Esophagus muscularis mucosa (tissue), 4 donors: ENCODE measurements around the gene USP47. TPM values are rescaled to one million over a fixed set of nuclear protein-coding genes. Genes with fewer than 3 reads are reported as not detected.

Source experiments
- DNase-seq: peaks from one replicate; pipeline ENCODE4 v3.0.0-alpha.2; 2017; ENCODE audit errors: extremely low spot score
- H3K27ac ChIP-seq, 4 donors: fragments of 200-600 bp; sonication (generic); replicated peaks in 1 of 4; 1 replicate in 3 of 4; 2 replicates in 1 of 4; pipeline ENCODE4 v1.5.1; 2016 to 2019; ENCODE audit warnings: mild to moderate bottlenecking in 1 of 4
- H3K27me3 ChIP-seq, 4 donors: fragments of 200-600 bp; sonication (generic); one replicate each; pipeline versions ENCODE4 v1.5.1 to v1.6.0; 2016 to 2019
- H3K36me3 ChIP-seq, 4 donors: fragments of 200-600 bp; sonication (generic); one replicate each; pipeline ENCODE4 v1.5.1; 2016 to 2019
- H3K4me1 ChIP-seq, 4 donors: fragments of 200-600 bp; sonication (generic); one replicate each; pipeline ENCODE4 v1.5.1; 2016 to 2019
- H3K4me3 ChIP-seq, 4 donors: fragments of 200-600 bp; sonication (generic); 1 replicate in 2 of 4; 2 replicates in 2 of 4; pipeline ENCODE4 v1.5.1; 2016 to 2019; ENCODE audit warnings: mild to moderate bottlenecking in 4 of 4, moderate library complexity in 1 of 4
- H3K9me3 ChIP-seq, 4 donors: fragments of 200-600 bp; sonication (generic); 1 replicate in 3 of 4; 2 replicates in 1 of 4; pipeline ENCODE4 v1.5.1; 2016 to 2019
- EP300 ChIP-seq: sonication (generic); formaldehyde crosslinking; IDR thresholded peaks from one replicate; pipeline ENCODE4 v1.6.1; 2017; ENCODE audit warnings: antibody characterized with exemption
- POLR2A ChIP-seq: fragments of 450-650 bp; IDR thresholded peaks from one replicate; pipeline ENCODE4 v1.6.1; 2017; ENCODE audit warnings: antibody characterized with exemption, moderate library complexity, mild to moderate bottlenecking, low read depth
- POLR2AphosphoS5 ChIP-seq, 2 donors: sonication (generic); formaldehyde crosslinking; IDR thresholded peaks; one replicate each; pipeline ENCODE4 v1.6.1; 2017; ENCODE audit warnings: antibody characterized with exemption in 2 of 2
- WGBS: methylation state at CpG from one replicate; pipeline ENCODE4 v1.1.5; 2018; 5-methylcytosine and 5-hydroxymethylcytosine counted together
- intact Hi-C: fragments of 100-400 bp; cut with DNase I; formaldehyde crosslinking; loops from one replicate; pipeline ENCODE4 v1.15.1; 2023
- total RNA-seq, 4 donors: library from RNA; depleted of rRNA; stranded (reverse); fragments of >200 nt; gene quantifications; one replicate each; pipeline versions ENCODE4 v1.1.0 to v1.2.1, GENCODE V29; 2016
- TF ChIP-seq, protein P1 (sequence below), 3 experiments: fragments of 200-600 bp in 2 of 3; fragments of 450-650 bp in 1 of 3; sonication (generic) in 2 of 3; IDR thresholded peaks; one replicate each; pipeline ENCODE4 v1.5.1; 2017 to 2019; ENCODE audit warnings: antibody characterized with exemption in 3 of 3, mild to moderate bottlenecking in 2 of 3, moderate library complexity in 1 of 3

USP47 gene
- total RNA-seq, 4 donors from 2014 or later, result 86.2 to 112 (median 96.5) TPM

- peaks cover 8 to 14% (median 13%) of the 10 kb centered on the region in 4 donors for H3K4me1 ChIP-seq
- no peak overlapping the region for H3K27ac ChIP-seq
- no peaks in the 10 kb centered on the region for H3K27me3 ChIP-seq
- DNase-seq, result no peak
- H3K4me3 ChIP-seq, result no peak overlapping the region
- H3K36me3 ChIP-seq, result no peaks in the 10 kb centered on the region
- intact Hi-C loops, result no loop called here
- no peaks in the 10 kb centered on the region for H3K9me3 ChIP-seq
- 81% methylated on average over 2 of the region's 2 CpGs for WGBS
- TF ChIP-seq POLR2A (no peak), EP300 (no peak), POLR2AphosphoS5 (IDR thresholded peaks at IDR 0.05) (no peak)
- TF ChIP-seq, protein P1, sequence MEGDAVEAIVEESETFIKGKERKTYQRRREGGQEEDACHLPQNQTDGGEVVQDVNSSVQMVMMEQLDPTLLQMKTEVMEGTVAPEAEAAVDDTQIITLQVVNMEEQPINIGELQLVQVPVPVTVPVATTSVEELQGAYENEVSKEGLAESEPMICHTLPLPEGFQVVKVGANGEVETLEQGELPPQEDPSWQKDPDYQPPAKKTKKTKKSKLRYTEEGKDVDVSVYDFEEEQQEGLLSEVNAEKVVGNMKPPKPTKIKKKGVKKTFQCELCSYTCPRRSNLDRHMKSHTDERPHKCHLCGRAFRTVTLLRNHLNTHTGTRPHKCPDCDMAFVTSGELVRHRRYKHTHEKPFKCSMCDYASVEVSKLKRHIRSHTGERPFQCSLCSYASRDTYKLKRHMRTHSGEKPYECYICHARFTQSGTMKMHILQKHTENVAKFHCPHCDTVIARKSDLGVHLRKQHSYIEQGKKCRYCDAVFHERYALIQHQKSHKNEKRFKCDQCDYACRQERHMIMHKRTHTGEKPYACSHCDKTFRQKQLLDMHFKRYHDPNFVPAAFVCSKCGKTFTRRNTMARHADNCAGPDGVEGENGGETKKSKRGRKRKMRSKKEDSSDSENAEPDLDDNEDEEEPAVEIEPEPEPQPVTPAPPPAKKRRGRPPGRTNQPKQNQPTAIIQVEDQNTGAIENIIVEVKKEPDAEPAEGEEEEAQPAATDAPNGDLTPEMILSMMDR (IDR thresholded peaks at IDR 0.05), result no peak
These were observed 25.1 kb upstream of the USP47 start for GRCh38 chr11:11816511-11817314.

GRCh38 chr11:11817957-11818356 lies 23.8 kb upstream of the USP47 start:
- Histone ChIP-seq H3K36me3 (no peaks in the 10 kb centered on the region), H3K27me3 (no peaks in the 10 kb centered on the region), H3K27ac (no peak overlapping the region), H3K4me1 (peaks cover 5 to 10% (median 8%) of the 10 kb centered on the region in 4 donors), H3K9me3 (no peaks in the 10 kb centered on the region), H3K4me3 (no peak overlapping the region)
- no peak for DNase-seq
- TF ChIP-seq EP300 (no peak), POLR2A (no peak), POLR2AphosphoS5 (IDR thresholded peaks at IDR 0.05) (no peak)
- TF ChIP-seq, protein P1 (IDR thresholded peaks at IDR 0.05), result no peak
- intact Hi-C loops, result no loop called here
- 96% methylated on average over 5 of the region's 5 CpGs for WGBS

DNA sequence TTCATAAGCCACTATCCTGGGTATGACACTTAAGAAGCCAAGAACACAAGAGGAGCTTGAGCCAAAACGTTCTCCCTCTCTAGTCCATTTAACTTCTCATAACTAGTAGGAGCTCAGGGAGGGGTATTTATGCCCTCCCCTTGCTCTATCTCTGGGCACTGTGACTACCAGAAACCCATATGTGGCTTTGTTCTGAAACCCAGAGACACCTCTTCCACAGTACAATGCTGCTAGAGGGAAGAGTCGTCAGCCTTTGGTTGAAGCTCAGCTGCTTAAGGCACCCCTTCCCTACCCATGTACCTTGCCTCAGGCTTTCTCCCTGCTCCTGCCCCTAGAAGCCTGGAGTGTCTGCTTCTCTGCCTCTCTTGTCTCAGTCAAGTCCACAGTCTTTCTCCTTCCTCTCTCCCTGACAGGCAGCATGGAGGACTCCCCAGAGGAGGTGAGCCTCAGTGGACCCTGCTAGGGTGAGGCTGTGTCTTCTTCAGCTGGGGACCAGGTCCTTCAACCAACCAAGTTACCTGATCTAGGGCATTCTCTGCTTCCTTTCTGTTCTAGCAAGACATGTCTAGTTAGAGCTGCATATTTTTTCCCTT lies 23.1 kb upstream of the USP47 start:
- Histone ChIP-seq H3K4me1 (peaks cover 0 to 4% (median 2%) of the 10 kb centered on the region in 4 donors), H3K36me3 (no peaks in the 10 kb centered on the region), H3K4me3 (no peak overlapping the region), H3K9me3 (no peaks in the 10 kb centered on the region), H3K27me3 (no peaks in the 10 kb centered on the region), H3K27ac (no peak overlapping the region)
- TF ChIP-seq POLR2AphosphoS5 (IDR thresholded peaks at IDR 0.05), result no peak
- TF ChIP-seq, protein P1 (IDR thresholded peaks at IDR 0.05), result no peak
- TF ChIP-seq EP300, result no peak
- no peak for TF ChIP-seq POLR2A
- 70% methylated on average over 2 of the region's 2 CpGs for WGBS
- intact Hi-C loops, result no loop called here
- no peak for DNase-seq

DNA sequence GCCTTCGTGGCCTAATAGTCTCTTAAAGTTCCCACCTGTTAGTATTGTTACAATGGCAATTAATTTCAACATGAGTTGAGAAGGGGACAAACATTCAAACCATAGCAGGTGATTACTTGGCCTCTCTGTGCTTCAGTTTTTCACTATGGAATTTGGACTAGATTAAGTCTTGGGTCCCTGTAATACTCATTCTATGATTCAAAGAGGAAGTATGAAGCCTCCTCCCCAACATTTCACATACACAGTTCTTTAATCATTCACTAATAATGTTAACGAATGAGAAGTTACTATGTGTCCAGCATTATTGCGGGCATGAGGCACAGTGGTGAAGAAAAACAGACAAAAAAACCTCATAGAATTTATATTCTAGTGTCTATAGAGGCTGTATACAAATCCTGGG lies 19.9 kb upstream of the USP47 start:
- DNase-seq, result no peak
- H3K4me3 ChIP-seq, result no peak overlapping the region
- WGBS, result 57% methylated on average over 3 of the region's 3 CpGs
- intact Hi-C loops, result no loop called here
- H3K27me3 ChIP-seq, result no peaks in the 10 kb centered on the region
- H3K36me3 ChIP-seq, result no peaks in the 10 kb centered on the region
- TF ChIP-seq, protein P1 (IDR thresholded peaks at IDR 0.05), result no peak
- TF ChIP-seq POLR2A (no peak), POLR2AphosphoS5 (IDR thresholded peaks at IDR 0.05) (no peak), EP300 (no peak)
- H3K9me3 ChIP-seq, result no peaks in the 10 kb centered on the region
- H3K4me1 ChIP-seq, result no peaks in the 10 kb centered on the region
- H3K27ac ChIP-seq, result no peak overlapping the region
